ENCODE data around the gene IDUA.
"Not testable (repeated sequence)": the region's sequence is repeated elsewhere in the genome, so short reads cannot be mapped to it uniquely, and the experiment has no call there.

IDUA gene

GRCh38 chr4:1047976-1048772 is 61.3 kb downstream of the IDUA start:
- no peak for FAIRE-seq

GRCh38 chr4:1048773-1049590 is 62.1 kb downstream of the IDUA start:
- no peak for FAIRE-seq

- FAIRE-seq, result no peak
Measured at GRCh38 chr4:1049591-1049905, 62.7 kb downstream of the IDUA start.

GRCh38 chr4:1050486-1051213 is 63.8 kb downstream of the IDUA start:
- FAIRE-seq, result no peak

- no peak for FAIRE-seq
Measured at GRCh38 chr4:1051472-1051871, 64.6 kb downstream of the IDUA start.

GRCh38 chr4:1052231-1052671 is 65.4 kb downstream of the IDUA start:
- FAIRE-seq, result no peak

- FAIRE-seq, result no peak
Measured at GRCh38 chr4:1053080-1053661, 66.3 kb downstream of the IDUA start.

GRCh38 chr4:1053891-1054290 is 67.0 kb downstream of the IDUA start:
- FAIRE-seq, result not testable (repeated sequence)
